HL-60 (cell line): ENCODE data around the gene LRMDA.
A peak's percentile ranks its signal among the peaks of the same experiment; 100 is the strongest.

Experiments
- DNase-seq, 2 experiments: peaks; one replicate each; pipeline ENCODE4 v3.0.0-alpha.2; 2010 to 2020; ENCODE audit warnings: low read depth in 1 of 2, low spot score in 1 of 2
- H3K27ac ChIP-seq: fragments of 250-450 bp; sonication (Bioruptor Pico); replicated peaks from 2 replicates; pipeline ENCODE4 v1.5.1; 2020; ENCODE audit warnings: mild to moderate bottlenecking, moderate library complexity
- H3K27me3 ChIP-seq: fragments of 250-450 bp; sonication (Bioruptor Pico); 2 replicates; pipeline ENCODE4 v1.5.1; 2021; ENCODE audit warnings: mild to moderate bottlenecking, moderate library complexity; ENCODE audit not compliant: insufficient read depth, poor library complexity, severe bottlenecking
- H3K4me3 ChIP-seq: replicated peaks from 2 replicates; pipeline ENCODE4 v1.5.1; 2011; ENCODE audit warnings: mild to moderate bottlenecking, control low read depth, low read length; ENCODE audit not compliant: insufficient read depth
- CTCF ChIP-seq: IDR thresholded peaks from one replicate; pipeline ENCODE4 v1.5.1; 2011; ENCODE audit warnings: low read length, control low read depth, inconsistent platforms; ENCODE audit not compliant: insufficient read depth
- GABPA ChIP-seq: IDR thresholded peaks from 2 replicates; pipeline ENCODE4 v1.6.1; 2012; ENCODE audit warnings: low read depth
- POLR2AphosphoS5 ChIP-seq: IDR thresholded peaks from 2 replicates; pipeline ENCODE4 v1.6.1; 2012; ENCODE audit warnings: low read depth
- REST ChIP-seq: IDR thresholded peaks from 2 replicates; pipeline ENCODE4 v1.6.1; 2012; ENCODE audit warnings: low read depth; ENCODE audit not compliant: insufficient replicate concordance
- SPI1 ChIP-seq: IDR thresholded peaks from 2 replicates; pipeline ENCODE4 v1.6.1; 2012; ENCODE audit warnings: low read depth, mild to moderate bottlenecking, borderline replicate concordance

LRMDA gene

DNA sequence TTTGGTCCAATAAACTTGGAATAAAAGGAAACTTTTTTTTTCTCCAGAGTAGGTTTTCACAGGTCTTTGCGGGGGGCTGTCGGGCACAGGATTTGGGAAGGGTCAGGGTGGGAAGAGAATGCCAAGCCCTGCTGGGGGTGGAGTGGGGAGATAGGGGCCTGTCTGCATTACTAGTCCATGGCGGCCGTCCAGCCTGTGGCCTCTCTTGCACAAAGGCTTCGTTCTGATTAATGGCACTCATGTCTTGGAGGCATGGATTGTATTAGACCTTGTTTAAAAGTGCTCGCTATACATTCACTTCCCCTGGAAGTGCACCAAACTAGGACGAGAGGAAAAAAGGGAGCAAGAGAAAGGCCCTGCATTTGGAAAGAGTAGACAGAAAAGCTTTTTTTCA, 37.2 kb downstream of the LRMDA start:
- Histone ChIP-seq H3K4me3 (no peak overlapping the region), H3K27ac (peak overlapping the region; percentile 73), H3K27me3 (no peaks in the 10 kb centered on the region)
- no peak for DNase-seq
- TF ChIP-seq POLR2AphosphoS5, result no peak
- TF ChIP-seq REST, result no peak
- no peak for TF ChIP-seq SPI1
- TF ChIP-seq GABPA, result no peak
- no peak for TF ChIP-seq CTCF

DNA sequence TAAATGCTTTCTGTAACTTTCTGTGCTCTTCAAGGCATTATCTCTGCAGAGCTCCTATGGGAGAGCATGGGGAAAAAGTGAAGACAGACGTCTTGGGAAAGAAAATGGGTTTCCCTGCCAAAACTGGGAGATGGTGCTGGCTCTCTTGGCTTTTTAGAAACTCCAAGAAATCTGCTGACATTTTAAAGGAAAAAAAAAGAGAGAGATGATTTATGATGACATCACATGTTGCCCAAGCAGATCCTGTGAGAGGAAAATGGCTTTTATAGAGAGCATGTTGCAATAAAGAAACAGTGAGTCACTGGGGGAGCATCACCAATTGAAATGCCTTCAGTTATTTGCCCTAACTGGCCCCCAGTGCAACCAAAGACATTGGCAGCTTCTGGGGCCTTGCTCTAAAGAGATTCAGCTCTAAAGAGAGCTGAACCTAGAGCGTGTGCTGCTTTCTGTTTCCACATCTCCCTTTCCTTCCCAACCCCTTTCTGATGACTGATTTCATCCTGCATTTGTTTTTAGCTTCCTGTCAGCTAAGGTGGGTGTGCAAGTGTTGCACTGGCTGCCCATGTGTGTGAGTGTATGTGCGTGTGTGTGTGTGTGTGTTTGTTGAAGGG, 37.7 kb downstream of the LRMDA start:
- peak overlapping the region; percentile 73 for H3K27ac ChIP-seq
- DNase-seq, result peak; percentile 90 to 92
- TF ChIP-seq POLR2AphosphoS5 (no peak), GABPA (no peak), REST (no peak), CTCF (no peak), SPI1 (no peak)
- H3K27me3 ChIP-seq, result no peaks in the 10 kb centered on the region
- no peak overlapping the region for H3K4me3 ChIP-seq

DNA sequence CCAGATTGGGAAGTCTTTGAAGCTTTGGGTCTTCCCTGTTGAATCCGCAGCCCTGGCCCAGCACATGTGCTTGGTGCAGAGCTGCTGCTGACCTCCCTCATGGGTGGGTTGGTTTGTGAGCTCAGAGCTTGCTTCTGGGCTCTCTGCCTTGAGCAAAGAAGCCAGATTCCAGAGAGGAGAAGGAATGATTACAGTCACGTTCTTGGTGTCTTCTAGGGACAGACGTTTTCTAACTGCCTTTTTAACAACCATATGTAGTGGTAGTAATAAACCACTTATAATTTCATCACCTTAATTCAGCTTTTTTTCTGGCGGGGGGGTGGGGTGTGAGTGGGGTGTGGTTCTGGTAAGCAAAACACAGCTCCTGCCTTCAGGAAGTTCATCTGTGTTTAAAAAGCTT, 39.5 kb downstream of the LRMDA start:
- H3K27ac ChIP-seq, result no peak overlapping the region
- H3K4me3 ChIP-seq, result no peak overlapping the region
- H3K27me3 ChIP-seq, result no peaks in the 10 kb centered on the region
- TF ChIP-seq CTCF (no peak), SPI1 (no peak), REST (no peak)
- no peak for DNase-seq
